Measurements from ENCODE around the gene GBA3.

GRCh38 chr4:22650771-22651170, 42.0 kb upstream of the GBA3 start:
- TF ChIP-seq CTCF (conservative IDR thresholded peaks at IDR 0.05; ENCODE audit: low read depth in 2 of 2) (no peak), POLR2AphosphoS5 (IDR thresholded peaks at IDR 0.05; ENCODE audit: low read depth) (no peak)
